ENCODE results near the gene DTNB. TPM values are rescaled to one million over a fixed set of nuclear protein-coding genes. Genes with fewer than 3 reads are reported as not detected.

Gene DTNB
- total RNA-seq, 2 experiments from 2014 or later = 29.8 to 31.0 TPM

GRCh38 chr2:25374827-25375226, 298.6 kb downstream of the DTNB start:
- ChIA-PET POLR2A (interaction anchor here (1.6 kb wide), 1 partner anchor 13 kb away, joined by 5 read pairs; no protein-coding TSS in a partner anchor), CTCF (interaction anchor here (1.2 to 3.7 kb wide), 4 partner anchors 10 to 27 kb away, joined by 4 to 32 read pairs (median 20); no protein-coding TSS in a partner anchor)
- DNase-seq = no peak
- Mint-ChIP-seq H3K27me3 (no peaks in the 10 kb centered on the region), H3K9me3 (no peaks in the 10 kb centered on the region), H3K4me3 (no peak overlapping the region), H3K27ac (no peak overlapping the region), H3K4me1 (peaks cover 48% of the 10 kb centered on the region), H3K36me3 (ENCODE audit: low read depth) (no peaks in the 10 kb centered on the region)

DNA sequence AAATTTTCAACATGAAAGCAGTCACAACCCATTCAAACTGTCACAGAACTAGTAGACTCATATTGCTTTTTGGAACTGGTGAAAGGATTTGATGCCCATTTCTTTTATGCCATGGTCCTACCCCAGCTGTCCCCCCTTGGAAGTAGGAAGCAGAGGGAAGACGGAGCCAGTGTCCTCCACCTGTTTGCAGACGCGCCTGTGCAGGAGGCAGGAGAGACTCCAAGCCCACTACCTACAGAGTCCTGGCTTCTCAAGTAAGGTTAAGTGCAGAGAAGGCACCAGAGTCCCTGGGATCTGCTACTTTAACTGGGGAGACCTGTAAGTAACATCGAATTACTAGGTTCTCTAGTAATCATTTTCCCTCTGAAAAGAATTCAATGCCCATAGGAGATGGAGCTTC, 299.0 kb downstream of the DTNB start:
- Mint-ChIP-seq H3K4me1 (peaks cover 44% of the 10 kb centered on the region), H3K9me3 (no peaks in the 10 kb centered on the region), H3K27me3 (no peaks in the 10 kb centered on the region), H3K4me3 (no peak overlapping the region), H3K27ac (no peak overlapping the region), H3K36me3 (ENCODE audit: low read depth) (no peaks in the 10 kb centered on the region)
- ChIA-PET POLR2A (no interaction called here), CTCF (interaction anchor here (2.0 to 4.5 kb wide), 2 partner anchors 10 to 13 kb away, joined by 6 to 38 read pairs; no protein-coding TSS in a partner anchor)
- no peak for DNase-seq

DNA sequence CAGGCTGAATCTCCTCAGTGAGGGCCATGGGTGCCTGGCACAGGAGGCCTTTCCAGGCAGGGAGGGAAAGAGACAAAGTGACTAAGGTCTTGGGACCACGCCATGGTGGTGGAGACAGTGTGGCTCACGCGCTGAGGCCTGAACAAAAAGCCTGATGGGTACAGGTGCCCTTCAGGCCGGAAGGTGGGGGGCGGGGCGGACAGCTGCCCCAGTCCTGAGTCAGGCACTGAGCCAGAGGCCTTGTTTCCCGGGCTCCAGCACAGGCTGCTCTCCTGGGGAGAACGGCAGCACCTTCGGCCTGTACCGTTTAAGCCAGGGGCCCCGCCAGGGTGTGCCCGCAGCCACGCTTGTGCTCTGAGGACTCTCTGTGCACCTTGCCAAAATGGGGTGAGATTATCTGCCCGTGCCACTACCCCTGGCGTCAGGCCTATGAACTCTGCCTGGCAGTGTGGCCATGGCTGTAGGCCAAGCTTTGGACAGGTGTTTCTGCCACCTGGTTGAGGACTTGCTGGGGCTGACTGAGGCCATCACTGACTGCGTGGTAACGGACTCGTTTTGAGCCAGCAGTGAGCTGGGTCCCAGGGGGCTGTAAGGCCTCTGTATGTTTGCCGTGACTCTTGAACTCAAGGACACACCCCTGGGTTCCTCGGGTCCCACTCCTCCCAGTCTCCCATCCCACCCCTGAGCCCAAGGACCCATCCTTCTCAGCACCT, 300.0 kb downstream of the DTNB start:
- DNase-seq = no peak
- Mint-ChIP-seq H3K4me1 (peaks cover 35% of the 10 kb centered on the region), H3K27ac (no peak overlapping the region), H3K36me3 (ENCODE audit: low read depth) (no peaks in the 10 kb centered on the region), H3K9me3 (no peaks in the 10 kb centered on the region), H3K27me3 (no peaks in the 10 kb centered on the region), H3K4me3 (no peak overlapping the region)
- ChIA-PET POLR2A (no interaction called here), CTCF (interaction anchor here (2.0 to 4.5 kb wide), 2 partner anchors 9 to 12 kb away, joined by 6 to 38 read pairs; no protein-coding TSS in a partner anchor)

- DNase-seq = no peak
- CTCF ChIA-PET = interaction anchor here (1.0 to 4.5 kb wide), 4 partner anchors 8 to 19 kb away, joined by 3 to 38 read pairs (median 4); no protein-coding TSS in a partner anchor
- H3K4me3 Mint-ChIP-seq = no peak overlapping the region
- POLR2A ChIA-PET = no interaction called here
- H3K27me3 Mint-ChIP-seq = no peaks in the 10 kb centered on the region
- H3K9me3 Mint-ChIP-seq = no peaks in the 10 kb centered on the region
- H3K4me1 Mint-ChIP-seq = peaks cover 29% of the 10 kb centered on the region
- no peaks in the 10 kb centered on the region for H3K36me3 Mint-ChIP-seq (ENCODE audit: low read depth)
- peak overlapping the region; percentile 66 for H3K27ac Mint-ChIP-seq
Observed at GRCh38 chr2:25372405-25373268, 300.7 kb downstream of the DTNB start.

DNA sequence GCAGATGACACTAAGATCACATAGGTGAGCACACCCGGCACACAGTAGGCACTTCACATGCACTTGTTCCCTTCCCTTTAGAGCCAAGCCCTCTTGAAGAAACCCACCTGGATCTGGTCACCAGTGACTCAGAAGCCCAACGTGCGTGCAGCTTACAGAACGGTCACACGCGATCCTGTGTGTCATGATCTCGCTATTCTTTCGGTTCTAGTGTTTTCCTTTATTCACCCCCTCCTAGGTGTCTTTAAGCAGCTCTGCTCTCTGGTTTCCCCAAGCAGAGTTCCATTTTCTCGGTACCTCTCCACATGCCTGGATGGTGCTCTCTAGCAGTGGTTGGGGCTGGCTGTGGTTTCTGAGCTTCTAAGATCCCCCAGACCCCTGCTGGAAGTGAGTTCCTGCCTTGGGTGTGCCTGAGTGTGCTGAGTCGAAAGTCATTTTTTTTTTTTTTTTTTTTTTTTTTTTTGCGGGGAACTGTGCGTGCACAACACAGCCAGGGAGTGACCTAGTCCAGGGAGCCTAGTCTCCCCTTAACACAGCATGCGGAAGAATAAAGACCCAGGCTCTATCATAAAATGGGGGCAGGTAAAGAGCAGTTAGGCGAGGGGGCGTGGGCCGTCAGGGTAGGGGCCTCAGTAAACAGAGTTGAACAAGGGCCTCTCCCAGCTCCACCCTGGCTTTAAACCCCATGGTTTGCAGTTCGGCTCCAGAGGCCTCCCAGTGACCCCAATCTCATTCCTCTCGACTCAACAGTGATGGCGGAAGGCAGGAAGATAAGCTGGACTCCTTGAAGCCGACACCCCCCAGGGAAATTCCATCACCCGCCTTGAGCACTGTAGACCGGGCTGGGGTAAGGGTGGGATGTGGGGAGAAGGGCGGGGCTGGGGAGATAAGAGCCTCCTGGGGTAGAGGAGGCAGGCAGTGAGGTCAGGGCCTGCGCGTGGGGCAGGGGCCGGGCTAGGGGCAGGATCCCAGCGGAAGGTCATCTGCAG, 301.8 kb downstream of the DTNB start:
- POLR2A ChIA-PET = no interaction called here
- CTCF ChIA-PET = interaction anchor here (0.6 to 4.5 kb wide), 6 partner anchors 10 to 227 kb away, joined by 3 to 38 read pairs (median 3); no protein-coding TSS in a partner anchor
- Mint-ChIP-seq H3K9me3 (no peaks in the 10 kb centered on the region), H3K4me3 (no peak overlapping the region), H3K4me1 (peaks cover 21% of the 10 kb centered on the region), H3K36me3 (ENCODE audit: low read depth) (no peaks in the 10 kb centered on the region), H3K27me3 (no peaks in the 10 kb centered on the region), H3K27ac (peak overlapping the region; percentile 7)
- DNase-seq = no peak

GRCh38 chr2:25369876-25370275, 303.5 kb downstream of the DTNB start:
- CTCF ChIA-PET = interaction anchor here (0.6 to 4.5 kb wide), 2 partner anchors 8 to 39 kb away, joined by 3 to 38 read pairs; no protein-coding TSS in a partner anchor
- no peaks in the 10 kb centered on the region for H3K36me3 Mint-ChIP-seq (ENCODE audit: low read depth)

DNA sequence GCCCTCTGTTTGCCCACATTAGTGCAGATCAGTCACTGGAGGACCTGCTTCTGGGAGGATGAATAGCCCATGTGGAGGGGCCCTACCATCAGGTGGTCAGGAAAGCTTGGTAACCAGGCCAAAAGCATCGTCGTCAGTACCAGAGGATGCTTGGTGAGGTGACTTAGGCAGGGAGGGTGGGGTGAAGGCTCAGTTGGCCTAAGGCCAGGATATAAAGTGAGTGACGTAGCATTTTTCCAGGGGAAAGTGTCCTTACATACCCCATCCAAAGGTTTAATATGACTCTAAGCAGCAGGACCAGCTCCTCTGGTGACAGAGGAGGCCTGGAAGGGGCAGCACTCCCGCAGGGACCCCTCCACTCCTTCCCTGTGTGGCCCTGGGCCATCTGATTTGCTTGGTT, 303.9 kb downstream of the DTNB start:
- peaks cover 16% of the 10 kb centered on the region for H3K4me1 Mint-ChIP-seq
- no peak for DNase-seq
- no peak overlapping the region for H3K4me3 Mint-ChIP-seq
- no peaks in the 10 kb centered on the region for H3K27me3 Mint-ChIP-seq
- no peaks in the 10 kb centered on the region for H3K36me3 Mint-ChIP-seq (ENCODE audit: low read depth)
- no peak overlapping the region for H3K27ac Mint-ChIP-seq
- ChIA-PET CTCF (interaction anchor here (0.6 kb wide), 2 partner anchors 39 to 75 kb away, joined by 3 to 5 read pairs; no protein-coding TSS in a partner anchor), POLR2A (no interaction called here)
- H3K9me3 Mint-ChIP-seq = no peaks in the 10 kb centered on the region

More at GRCh38 chr2:25369876-25370275, 303.5 kb downstream of the DTNB start:
- POLR2A ChIA-PET = no interaction called here
- no peak for DNase-seq
- Mint-ChIP-seq H3K27ac (no peak overlapping the region), H3K9me3 (no peaks in the 10 kb centered on the region), H3K4me1 (peaks cover 15% of the 10 kb centered on the region), H3K4me3 (no peak overlapping the region), H3K27me3 (no peaks in the 10 kb centered on the region)

DNA sequence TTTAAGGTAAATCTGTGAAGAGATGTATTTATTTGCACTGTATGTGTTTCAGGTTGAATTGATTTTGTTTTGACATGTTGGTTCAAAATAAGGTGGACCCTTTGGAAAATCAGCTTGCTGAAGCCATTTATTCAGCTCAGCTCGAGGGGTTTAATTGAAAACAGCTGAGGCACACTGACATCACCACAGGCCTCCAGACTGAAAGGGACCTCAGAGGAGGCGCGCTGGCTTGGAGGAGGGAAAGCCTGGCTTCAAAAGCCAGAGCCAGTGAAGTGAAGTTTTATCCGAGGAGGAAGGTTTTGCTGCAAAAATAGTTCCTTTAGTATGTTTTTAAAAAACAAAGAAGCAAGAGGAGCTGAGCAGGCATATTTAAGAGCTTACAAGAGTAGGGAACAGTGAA, 304.7 kb downstream of the DTNB start:
- Mint-ChIP-seq H3K4me3 (no peak overlapping the region), H3K36me3 (ENCODE audit: low read depth) (no peaks in the 10 kb centered on the region), H3K4me1 (peaks cover 19% of the 10 kb centered on the region), H3K27ac (no peak overlapping the region), H3K27me3 (no peaks in the 10 kb centered on the region), H3K9me3 (no peaks in the 10 kb centered on the region)
- ChIA-PET POLR2A (no interaction called here), CTCF (interaction anchor here (0.6 kb wide), 1 partner anchor 75 kb away, joined by 5 read pairs; no protein-coding TSS in a partner anchor)
- DNase-seq = no peak

GRCh38 chr2:25367296-25367695, 306.1 kb downstream of the DTNB start:
- ChIA-PET CTCF (no interaction called here), POLR2A (no interaction called here)
- Mint-ChIP-seq H3K36me3 (ENCODE audit: low read depth) (no peaks in the 10 kb centered on the region), H3K27me3 (no peaks in the 10 kb centered on the region), H3K4me3 (no peak overlapping the region), H3K4me1 (peaks cover 26% of the 10 kb centered on the region), H3K27ac (no peak overlapping the region), H3K9me3 (no peaks in the 10 kb centered on the region)
- no peak for DNase-seq

- H3K4me3 Mint-ChIP-seq = no peak overlapping the region
- ChIA-PET POLR2A (no interaction called here), CTCF (interaction anchor here (0.6 to 2.8 kb wide), 2 partner anchors 9 to 340 kb away, joined by 3 to 18 read pairs; no protein-coding TSS in a partner anchor)
- no peaks in the 10 kb centered on the region for H3K9me3 Mint-ChIP-seq
- DNase-seq = no peak
- H3K36me3 Mint-ChIP-seq (ENCODE audit: low read depth) = no peaks in the 10 kb centered on the region
- no peaks in the 10 kb centered on the region for H3K27me3 Mint-ChIP-seq
- no peak overlapping the region for H3K27ac Mint-ChIP-seq
- peaks cover 28% of the 10 kb centered on the region for H3K4me1 Mint-ChIP-seq
Observed at GRCh38 chr2:25366629-25367028, 306.7 kb downstream of the DTNB start.

DNA sequence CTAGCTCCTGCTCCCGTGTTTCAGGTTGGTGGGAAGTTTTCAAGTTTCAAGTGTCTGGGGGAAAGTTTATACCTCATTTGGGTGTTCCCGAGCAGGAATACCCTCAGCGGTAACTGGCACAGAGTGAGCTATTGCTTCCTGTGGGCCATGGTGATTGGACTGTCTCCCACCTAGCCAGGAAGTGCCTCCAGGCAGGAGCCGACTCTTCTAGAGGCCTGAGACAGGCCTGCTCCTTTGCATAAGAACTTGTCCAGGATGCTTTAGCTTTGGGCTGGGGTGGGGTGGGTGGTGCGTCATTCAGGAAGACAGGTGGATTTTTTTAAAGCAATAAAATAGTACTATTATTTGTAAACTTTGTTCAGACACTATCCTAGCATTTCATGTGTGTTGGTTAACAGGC, 308.1 kb downstream of the DTNB start:
- no peak overlapping the region for H3K27ac Mint-ChIP-seq
- peaks cover 21% of the 10 kb centered on the region for H3K4me1 Mint-ChIP-seq
- CTCF ChIA-PET = interaction anchor here (0.6 to 2.8 kb wide), 6 partner anchors 8 to 105 kb away, joined by 3 to 18 read pairs (median 5); no protein-coding TSS in a partner anchor
- H3K27me3 Mint-ChIP-seq = no peaks in the 10 kb centered on the region
- POLR2A ChIA-PET = no interaction called here
- no peak overlapping the region for H3K4me3 Mint-ChIP-seq
- no peak for DNase-seq
- no peaks in the 10 kb centered on the region for H3K9me3 Mint-ChIP-seq
- H3K36me3 Mint-ChIP-seq (ENCODE audit: low read depth) = no peaks in the 10 kb centered on the region

DNA sequence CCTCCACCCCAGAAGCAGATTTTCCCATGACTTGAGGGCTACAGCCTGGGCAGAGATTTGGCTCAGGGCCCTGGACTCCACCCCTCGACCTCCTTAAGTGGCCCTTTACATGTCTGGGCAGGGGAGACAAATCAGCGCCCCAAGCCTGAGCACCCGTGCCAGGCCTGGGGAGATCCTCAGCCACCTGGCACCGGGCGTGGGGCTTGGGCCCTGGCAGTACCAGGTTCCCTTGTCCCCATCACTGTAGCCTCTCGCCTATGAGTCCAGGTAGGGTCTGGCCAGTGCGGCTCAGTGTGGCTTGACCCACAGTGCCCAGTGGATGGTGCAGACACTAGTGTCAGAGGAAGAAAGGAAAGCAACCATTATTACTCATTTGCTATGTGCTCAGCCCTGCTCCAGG, 309.6 kb downstream of the DTNB start:
- ChIA-PET CTCF (interaction anchor here (1.2 to 4.2 kb wide), 5 partner anchors 8 to 21 kb away, joined by 3 to 38 read pairs (median 13); partner anchors contain the start of gene DNMT3A), POLR2A (interaction anchor here (0.6 kb wide), 1 partner anchor 27 kb away, joined by 9 read pairs; no protein-coding TSS in a partner anchor)
- H3K27ac Mint-ChIP-seq = peak overlapping the region; percentile 50
- DNase-seq = no peak
- peak overlapping the region; percentile 27 for H3K4me3 Mint-ChIP-seq
- no peaks in the 10 kb centered on the region for H3K9me3 Mint-ChIP-seq
- no peaks in the 10 kb centered on the region for H3K36me3 Mint-ChIP-seq (ENCODE audit: low read depth)
- H3K27me3 Mint-ChIP-seq = no peaks in the 10 kb centered on the region
- H3K4me1 Mint-ChIP-seq = peaks cover 21% of the 10 kb centered on the region
